IMR-90 (cell line): ENCODE measurements around the gene HTRA2. TPM values are rescaled to one million over a fixed set of nuclear protein-coding genes. Genes with fewer than 3 reads are reported as not detected.
A peak's percentile ranks its signal among the peaks of the same experiment; 100 is the strongest.

Experiments
- ATAC-seq: fragments of 200-7000 bp; cut with Tn5 transposase; 2 replicates; pipeline ENCODE4 v1.9.1; 2020; ENCODE audit warnings: low read depth, mild to moderate bottlenecking, moderate library complexity
- BruUV-seq: library from RNA; stranded (reverse); fragments of 400-500 nt; replicated peaks from 2 replicates; lab custom pipeline; 2021; lab: Mats Ljungman, UMichigan
- CTCF ChIA-PET: fragments of 300-600 bp; formaldehyde crosslinking; extraction: SDS; loops from one replicate; lab custom pipeline; 2021; ENCODE audit warnings: antibody characterized with exemption; lab: Yijun Ruan, JAX
- POLR2A ChIA-PET: fragments of 300-600 bp; sonication (Branson Sonifier 250); formaldehyde crosslinking; loops from one replicate; lab custom pipeline; 2022; ENCODE audit warnings: antibody characterized with exemption; ENCODE audit not compliant: unreplicated experiment; lab: Charles Lee
- DNase-seq: peaks from one replicate; pipeline ENCODE4 v3.0.0; 2013
- H2AFZ ChIP-seq: replicated peaks from 2 replicates; pipeline ENCODE3; 2013; ENCODE audit warnings: low read length, mild to moderate bottlenecking; ENCODE audit not compliant: poor library complexity
- H2AK5ac ChIP-seq: 2 replicates; pipeline ENCODE4 v1.6.1; 2013; ENCODE audit warnings: low read depth, low read length, inconsistent platforms
- H2AK9ac ChIP-seq: replicated peaks from 2 replicates; pipeline ENCODE3; 2013; ENCODE audit warnings: mild to moderate bottlenecking, low read depth, low read length, moderate library complexity; ENCODE audit not compliant: poor library complexity
- H2BK120ac ChIP-seq: 2 replicates; pipeline ENCODE4 v1.6.1; 2013; ENCODE audit warnings: low read depth, low read length, inconsistent platforms
- H2BK15ac ChIP-seq: 3 replicates; pipeline ENCODE4 v1.6.1; 2013; ENCODE audit warnings: low read depth, low read length, inconsistent platforms
- H2BK20ac ChIP-seq: 2 replicates; pipeline ENCODE4 v1.6.1; 2013; ENCODE audit warnings: low read depth, mild to moderate bottlenecking, inconsistent platforms, low read length, moderate library complexity
- H2BK5ac ChIP-seq: 2 replicates; pipeline ENCODE4 v1.6.1; 2013; ENCODE audit warnings: mild to moderate bottlenecking, low read depth, low read length, inconsistent platforms; ENCODE audit not compliant: poor library complexity, severe bottlenecking
- H3K14ac ChIP-seq: replicated peaks from 2 replicates; pipeline ENCODE4 v1.6.1; 2013; ENCODE audit warnings: low read depth, low read length, inconsistent platforms
- H3K18ac ChIP-seq: 2 replicates; pipeline ENCODE4 v1.6.1; 2013; ENCODE audit warnings: low read depth, low read length, control low read depth
- H3K23ac ChIP-seq: 2 replicates; pipeline ENCODE4 v1.6.1; 2013; ENCODE audit warnings: low read depth, low read length, inconsistent platforms
- H3K27ac ChIP-seq: 2 replicates; pipeline ENCODE4 v1.5.1; 2013; ENCODE audit warnings: mild to moderate bottlenecking, control low read depth, low read length; ENCODE audit not compliant: insufficient read depth
- H3K27me3 ChIP-seq: 2 replicates; pipeline ENCODE4 v1.6.1; 2013; ENCODE audit warnings: low read length; ENCODE audit not compliant: control insufficient read depth, insufficient read depth
- H3K36me3 ChIP-seq: 2 replicates; pipeline ENCODE4 v1.6.1; 2013; ENCODE audit warnings: low read length, mixed read lengths; ENCODE audit not compliant: control insufficient read depth, insufficient read depth
- H3K4ac ChIP-seq: 2 replicates; pipeline ENCODE4 v1.6.1; 2013; ENCODE audit warnings: low read depth, low read length, inconsistent platforms
- H3K4me1 ChIP-seq: 2 replicates; pipeline ENCODE4 v1.6.1; 2013; ENCODE audit warnings: low read length, mixed read lengths; ENCODE audit not compliant: control insufficient read depth, insufficient read depth
- H3K4me2 ChIP-seq: 2 replicates; pipeline ENCODE4 v1.6.1; 2013; ENCODE audit warnings: low read depth, mild to moderate bottlenecking, control low read depth, low read length, moderate library complexity
- H3K4me3 ChIP-seq: 2 replicates; pipeline ENCODE4 v1.5.1; 2013; ENCODE audit warnings: low read depth, mild to moderate bottlenecking, control low read depth, low read length, moderate library complexity; ENCODE audit not compliant: insufficient read depth
- H3K56ac ChIP-seq: 2 replicates; pipeline ENCODE4 v1.6.1; 2013; ENCODE audit warnings: low read length, inconsistent platforms; ENCODE audit not compliant: insufficient read depth; ENCODE audit errors: extremely low read depth
- H3K79me1 ChIP-seq, 2 experiments: 2 replicates each; pipeline ENCODE4 v1.6.1; 2013; ENCODE audit warnings: low read length in 2 of 2, inconsistent platforms in 1 of 2, low read depth in 1 of 2
- H3K9ac ChIP-seq: 2 replicates; pipeline ENCODE4 v1.6.1; 2013; ENCODE audit warnings: low read depth, low read length, control low read depth
- H3K9me1 ChIP-seq: 2 replicates; pipeline ENCODE4 v1.6.1; 2013; ENCODE audit warnings: low read length, inconsistent platforms; ENCODE audit not compliant: insufficient read depth
- H3K9me3 ChIP-seq: 2 replicates; pipeline ENCODE4 v1.6.1; 2013; ENCODE audit warnings: low read length; ENCODE audit not compliant: control insufficient read depth, insufficient read depth
- H4K20me1 ChIP-seq: 2 replicates; pipeline ENCODE4 v1.6.1; 2013; ENCODE audit warnings: low read length, inconsistent platforms; ENCODE audit not compliant: insufficient read depth
- H4K5ac ChIP-seq: 2 replicates; pipeline ENCODE4 v1.6.1; 2013; ENCODE audit warnings: mild to moderate bottlenecking, low read depth, low read length, control low read depth
- H4K8ac ChIP-seq, 2 experiments: 2 replicates each; pipeline ENCODE4 v1.6.1; 2013; ENCODE audit warnings: low read depth in 2 of 2, low read length in 2 of 2, control low read depth in 1 of 2, inconsistent platforms in 1 of 2
- H4K91ac ChIP-seq: 2 replicates; pipeline ENCODE4 v1.6.1; 2013; ENCODE audit warnings: low read depth, low read length, inconsistent platforms; ENCODE audit not compliant: insufficient read depth
- BHLHE40 ChIP-seq: fragments of 150-350 bp; IDR thresholded peaks from 2 replicates; pipeline ENCODE4 v1.6.1; 2016; ENCODE audit warnings: mild to moderate bottlenecking, low read depth, low read length
- CEBPB ChIP-seq: IDR thresholded peaks from 2 replicates; pipeline ENCODE4 v1.6.1; 2012; ENCODE audit warnings: low read depth, low read length, improper control_type of control experiment
- CHD1 ChIP-seq: IDR thresholded peaks from 2 replicates; pipeline ENCODE4 v1.6.1; 2012; ENCODE audit warnings: low read depth, low read length, improper control_type of control experiment
- ELK1 ChIP-seq: fragments of 150-350 bp; IDR thresholded peaks from 2 replicates; pipeline ENCODE4 v1.6.1; 2016; ENCODE audit warnings: low read depth, mild to moderate bottlenecking, low read length, moderate library complexity, borderline replicate concordance
- FOS ChIP-seq: fragments of 150-350 bp; IDR thresholded peaks from 2 replicates; pipeline ENCODE4 v1.6.1; 2016; ENCODE audit warnings: low read depth, low read length
- MAFK ChIP-seq: IDR thresholded peaks from 2 replicates; pipeline ENCODE4 v1.6.1; 2012; ENCODE audit warnings: low read depth, low read length, improper control_type of control experiment
- MAZ ChIP-seq: IDR thresholded peaks from 2 replicates; pipeline ENCODE4 v1.6.1; 2012; ENCODE audit warnings: low read depth, mild to moderate bottlenecking, low read length, improper control_type of control experiment, moderate library complexity, borderline replicate concordance
- MXI1 ChIP-seq: IDR thresholded peaks from 2 replicates; pipeline ENCODE4 v1.6.1; 2012; ENCODE audit warnings: low read depth, mild to moderate bottlenecking, low read length, moderate library complexity, borderline replicate concordance
- NFE2L2 ChIP-seq: fragments of 150-350 bp; IDR thresholded peaks from 2 replicates; pipeline ENCODE4 v1.6.1; 2016; ENCODE audit warnings: low read depth, mild to moderate bottlenecking, low read length
- POLR2A ChIP-seq: IDR thresholded peaks from 2 replicates; pipeline ENCODE4 v1.6.1; 2012; ENCODE audit warnings: mild to moderate bottlenecking, low read depth, low read length
- RAD21 ChIP-seq: IDR thresholded peaks from 2 replicates; pipeline ENCODE4 v1.6.1; 2012; ENCODE audit warnings: low read length, improper control_type of control experiment
- RCOR1 ChIP-seq: IDR thresholded peaks from 2 replicates; pipeline ENCODE4 v1.6.1; 2012; ENCODE audit warnings: mild to moderate bottlenecking, low read length, improper control_type of control experiment; ENCODE audit not compliant: insufficient replicate concordance
- RFX5 ChIP-seq: IDR thresholded peaks from 2 replicates; pipeline ENCODE4 v1.8.0; 2012; ENCODE audit warnings: low read depth, mild to moderate bottlenecking, low read length, moderate library complexity
- SMC3 ChIP-seq: fragments of 150-350 bp; IDR thresholded peaks from 2 replicates; pipeline ENCODE4 v1.6.1; 2016; ENCODE audit warnings: low read depth, mild to moderate bottlenecking, antibody characterized with exemption, low read length, moderate library complexity
- USF2 ChIP-seq: fragments of 150-350 bp; IDR thresholded peaks from 2 replicates; pipeline ENCODE4 v1.6.1; 2017; ENCODE audit warnings: mild to moderate bottlenecking, antibody characterized with exemption, low read length, low read depth
- WGBS, 2 experiments: methylation state at CpG; one replicate each; pipeline versions ENCODE4 v1.1.5 to v1.1.7; 2013; ENCODE audit warnings: missing lambda C conversion rate in 2 of 2; ENCODE audit not compliant: insufficient read length in 1 of 2; ENCODE audit errors: extremely low coverage in 2 of 2; 5-methylcytosine and 5-hydroxymethylcytosine counted together
- dilution Hi-C: fragments of 300-500 bp; cut with HindIII; formaldehyde crosslinking; loops from one replicate; pipeline ENCODE4 v1.14.3; 2018; ENCODE audit warnings: low sequenced_read_pairs; ENCODE audit not compliant: unreplicated experiment
- in situ Hi-C: fragments of 300-500 bp; cut with MboI; formaldehyde crosslinking; loops from 3 replicates; pipeline ENCODE4 v1.14.3; 2019; ENCODE audit warnings: low sequenced_read_pairs, inconsistent platforms, mixed read lengths
- intact Hi-C: fragments of 100-400 bp; cut with micrococcal nuclease; formaldehyde crosslinking; loops from 2 replicates; pipeline ENCODE4 v1.10.0; 2022
- polyA plus RNA-seq, 3 experiments: library from polyadenylated mRNA; depleted of rRNA; stranded (reverse); fragments of >200 nt; gene quantifications; 2 replicates each; pipeline ENCODE4 v1.2.3, GENCODE V29; 2012; ENCODE audit warnings: low replicate concordance in 1 of 3
- total RNA-seq: library from RNA; depleted of rRNA; stranded (reverse); fragments of >200 nt; gene quantifications from 2 replicates; pipeline ENCODE4 v1.2.3, GENCODE V29; 2012
- TF ChIP-seq, protein P1 (sequence below): conservative IDR thresholded peaks from 2 replicates; pipeline ENCODE4 v1.5.1; 2012; ENCODE audit warnings: mild to moderate bottlenecking, low read depth, low read length, improper control_type of control experiment

The HTRA2 gene
- total and polyA plus RNA-seq, 2 of the 4 experiments (the other 2 are of a cell fraction): 23.6 to 28.1 TPM

DNA sequence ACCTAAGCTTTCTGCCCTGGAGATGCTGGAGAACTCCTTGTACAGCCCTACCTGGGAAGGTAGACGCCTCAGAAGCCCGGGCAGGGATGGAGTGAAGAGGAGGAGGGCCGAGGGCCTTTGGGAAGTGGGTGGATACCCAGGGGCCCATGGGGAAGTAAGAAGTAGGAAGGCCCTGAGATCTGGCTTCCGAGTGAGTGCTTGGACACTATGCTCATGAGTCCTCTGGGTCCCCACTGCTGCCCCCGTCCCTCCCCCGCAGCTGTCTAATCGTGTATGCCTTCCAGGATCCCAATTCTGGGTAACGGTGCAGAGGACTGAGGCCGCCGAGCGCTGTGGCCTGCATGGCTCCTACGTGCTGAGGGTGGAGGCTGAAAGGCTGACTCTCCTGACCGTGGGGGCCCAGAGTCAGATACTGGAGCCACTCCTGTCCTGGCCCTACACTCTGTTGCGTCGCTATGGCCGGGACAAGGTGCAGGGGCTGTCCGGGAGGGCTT lies 25.9 kb downstream of the HTRA2 start:
- no peaks in the 10 kb centered on the region; the same call in 1 of the 2 replicates for H4K20me1 ChIP-seq
- DNase-seq (no peak), ATAC-seq (no peak)
- ChIA-PET POLR2A (no interaction called here), CTCF (no interaction called here)
- H3K9me3 ChIP-seq: no peaks in the 10 kb centered on the region
- 63% methylated on average over 8 of the region's 17 CpGs; no CpG with 5 or more reads in 1 of the 2 experiments for WGBS, 2 experiments
- H3K4ac ChIP-seq: no peak overlapping the region
- no peak overlapping the region for H4K91ac ChIP-seq
- no peak overlapping the region for H2BK15ac ChIP-seq
- peak overlapping the region; percentile 88 for H3K4me2 ChIP-seq
- H2BK5ac ChIP-seq: no peak overlapping the region
- H3K4me1 ChIP-seq: peaks cover 15% of the 10 kb centered on the region
- in situ Hi-C loops: no loop called here
- BruUV-seq: no TSS peak
- TF ChIP-seq FOS (no peak), NFE2L2 (no peak), MAZ (no peak), MXI1 (no peak), BHLHE40 (no peak), ELK1 (no peak), POLR2A (no peak), RAD21 (no peak), RFX5 (no peak), RCOR1 (no peak), CHD1 (no peak), SMC3 (no peak), USF2 (no peak), MAFK (no peak), CEBPB (no peak)
- TF ChIP-seq, protein P1, sequence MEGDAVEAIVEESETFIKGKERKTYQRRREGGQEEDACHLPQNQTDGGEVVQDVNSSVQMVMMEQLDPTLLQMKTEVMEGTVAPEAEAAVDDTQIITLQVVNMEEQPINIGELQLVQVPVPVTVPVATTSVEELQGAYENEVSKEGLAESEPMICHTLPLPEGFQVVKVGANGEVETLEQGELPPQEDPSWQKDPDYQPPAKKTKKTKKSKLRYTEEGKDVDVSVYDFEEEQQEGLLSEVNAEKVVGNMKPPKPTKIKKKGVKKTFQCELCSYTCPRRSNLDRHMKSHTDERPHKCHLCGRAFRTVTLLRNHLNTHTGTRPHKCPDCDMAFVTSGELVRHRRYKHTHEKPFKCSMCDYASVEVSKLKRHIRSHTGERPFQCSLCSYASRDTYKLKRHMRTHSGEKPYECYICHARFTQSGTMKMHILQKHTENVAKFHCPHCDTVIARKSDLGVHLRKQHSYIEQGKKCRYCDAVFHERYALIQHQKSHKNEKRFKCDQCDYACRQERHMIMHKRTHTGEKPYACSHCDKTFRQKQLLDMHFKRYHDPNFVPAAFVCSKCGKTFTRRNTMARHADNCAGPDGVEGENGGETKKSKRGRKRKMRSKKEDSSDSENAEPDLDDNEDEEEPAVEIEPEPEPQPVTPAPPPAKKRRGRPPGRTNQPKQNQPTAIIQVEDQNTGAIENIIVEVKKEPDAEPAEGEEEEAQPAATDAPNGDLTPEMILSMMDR: no peak
- dilution Hi-C loops: no loop called here
- H3K79me1 ChIP-seq: peaks cover 8 to 55% of the 10 kb centered on the region in 2 experiments
- intact Hi-C loops: loop anchor here (2.0 kb wide), 1 partner anchor 49 kb away; the partner anchor contains the start of gene PCGF1
- H3K36me3 ChIP-seq: peaks cover 19% of the 10 kb centered on the region
- peak overlapping the region; percentile 95 for H2AFZ ChIP-seq
- peak overlapping the region; percentile 78; the same call in 1 of the 2 replicates for H3K27ac ChIP-seq
- H3K56ac ChIP-seq: no peak overlapping the region
- H3K14ac ChIP-seq: peak overlapping the region; percentile 93
- H3K9me1 ChIP-seq: 0 out of 2 replicates have a peak, but pooled peaks cover 17% of the 10 kb centered on the region
- peak overlapping the region; percentile 7; the same call in 1 of the 2 replicates for H3K23ac ChIP-seq
- H3K18ac ChIP-seq: no peak overlapping the region
- peak overlapping the region; percentile 92 for H2AK9ac ChIP-seq
- peak overlapping the region; percentile 90 for H3K9ac ChIP-seq
- H4K8ac ChIP-seq: peak overlapping the region in 1 of 2 experiments; percentile 50; a peak in 2 of 4 replicates
- H3K4me3 ChIP-seq: peak overlapping the region; percentile 78
- no peak overlapping the region for H2BK120ac ChIP-seq
- H2AK5ac ChIP-seq: peak overlapping the region; percentile 37
- no peaks in the 10 kb centered on the region for H3K27me3 ChIP-seq
- H2BK20ac ChIP-seq: no peak overlapping the region
- H4K5ac ChIP-seq: no peak overlapping the region
